GM23338 (cell line): ENCODE data around the gene PLCXD3. TPM values are rescaled to one million over a fixed set of nuclear protein-coding genes. Genes with fewer than 3 reads are reported as not detected.
A peak's percentile ranks its signal among the peaks of the same experiment; 100 is the strongest.

Experiments used
- ATAC-seq: fragments of 200-7000 bp; cut with Tn5 transposase; 3 replicates; pipeline ENCODE4 v1.9.1; 2020
- DNase-seq: peaks from one replicate; pipeline ENCODE4 v3.0.0-alpha.2; 2015; ENCODE audit warnings: low spot score
- H2AFZ ChIP-seq: fragments of 200-600 bp; sonication (generic); 2 replicates; pipeline ENCODE4 v1.8.0; 2016; ENCODE audit warnings: antibody characterized with exemption, mild to moderate bottlenecking, moderate library complexity
- H3F3A ChIP-seq: fragments of 200-600 bp; sonication (generic); replicated peaks from 2 replicates; pipeline ENCODE4 v1.8.0; 2017; ENCODE audit warnings: antibody characterized with exemption, mixed run types, low read depth
- H3K27ac ChIP-seq: fragments of 200-600 bp; sonication (generic); 2 replicates; pipeline ENCODE4 v1.6.1; 2016; ENCODE audit warnings: low read depth
- H3K27me3 ChIP-seq: fragments of 200-600 bp; sonication (generic); 2 replicates; pipeline ENCODE4 v1.8.0; 2016; ENCODE audit warnings: mild to moderate bottlenecking, mixed run types, moderate library complexity; ENCODE audit not compliant: insufficient read depth
- H3K36me3 ChIP-seq: fragments of 200-600 bp; sonication (generic); 2 replicates; pipeline ENCODE4 v1.8.0; 2016; ENCODE audit warnings: mild to moderate bottlenecking; ENCODE audit not compliant: insufficient read depth
- H3K4me1 ChIP-seq: fragments of 200-600 bp; sonication (generic); 2 replicates; pipeline ENCODE4 v1.8.0; 2016; ENCODE audit warnings: mild to moderate bottlenecking, moderate library complexity; ENCODE audit not compliant: insufficient read depth
- H3K4me2 ChIP-seq: fragments of 200-600 bp; sonication (generic); 2 replicates; pipeline ENCODE4 v1.7.1; 2017; ENCODE audit warnings: mixed run types
- H3K4me3 ChIP-seq: fragments of 200-600 bp; sonication (generic); 2 replicates; pipeline ENCODE4 v1.6.1; 2016; ENCODE audit warnings: mixed run types
- H3K79me2 ChIP-seq: fragments of 200-600 bp; sonication (generic); replicated peaks from 2 replicates; pipeline ENCODE4 v1.8.0; 2017; ENCODE audit warnings: mild to moderate bottlenecking; ENCODE audit not compliant: insufficient read depth
- H3K9me2 ChIP-seq: fragments of 200-600 bp; sonication (generic); 2 replicates; pipeline ENCODE4 v1.8.0; 2017; ENCODE audit not compliant: insufficient read depth
- H4K20me1 ChIP-seq: fragments of 200-600 bp; sonication (generic); replicated peaks from 2 replicates; pipeline ENCODE4 v1.8.0; 2017; ENCODE audit warnings: mild to moderate bottlenecking; ENCODE audit not compliant: insufficient read depth
- H3K27ac Mint-ChIP-seq: 2 replicates; pipeline ENCODE4 v1.8.0; 2020; ENCODE audit warnings: inconsistent platforms, mild to moderate bottlenecking, moderate library complexity, mixed read lengths
- H3K27me3 Mint-ChIP-seq: 3 replicates; pipeline ENCODE4 v1.8.0; 2022; ENCODE audit warnings: low read depth, mild to moderate bottlenecking, moderate library complexity, mixed read lengths, inconsistent platforms; ENCODE audit not compliant: insufficient read depth, poor library complexity
- H3K36me3 Mint-ChIP-seq: 3 replicates; pipeline ENCODE4 v1.8.0; 2021; ENCODE audit warnings: low read depth, mild to moderate bottlenecking, inconsistent platforms, moderate library complexity, mixed read lengths
- H3K4me1 Mint-ChIP-seq: 3 replicates; pipeline ENCODE4 v1.8.0; 2020; ENCODE audit warnings: mild to moderate bottlenecking, inconsistent platforms, mixed read lengths
- H3K4me3 Mint-ChIP-seq: 3 replicates; pipeline ENCODE4 v1.8.0; 2021; ENCODE audit warnings: moderate library complexity, mild to moderate bottlenecking, inconsistent platforms, mixed read lengths
- H3K9me3 Mint-ChIP-seq: 3 replicates; pipeline ENCODE4 v1.8.0; 2020; ENCODE audit warnings: moderate library complexity, mild to moderate bottlenecking, inconsistent platforms, mixed read lengths
- CREB1 ChIP-seq: fragments of 250-450 bp; sonication (Bioruptor Pico); IDR thresholded peaks from 2 replicates; pipeline ENCODE4 v1.5.0; 2020; ENCODE audit warnings: low read depth, mild to moderate bottlenecking, moderate library complexity
- EZH2 ChIP-seq: fragments of 200-600 bp; sonication (generic); IDR thresholded peaks from one replicate; pipeline ENCODE4 v1.8.0; 2017; ENCODE audit warnings: antibody characterized with exemption, mild to moderate bottlenecking, low read depth; ENCODE audit not compliant: unreplicated experiment
- EZH2phosphoT487 ChIP-seq: fragments of 200-600 bp; sonication (generic); IDR thresholded peaks from one replicate; pipeline ENCODE4 v1.8.1; 2018; ENCODE audit warnings: antibody characterized with exemption; ENCODE audit not compliant: unreplicated experiment
- JUNB ChIP-seq: IDR thresholded peaks from one replicate; pipeline ENCODE4 v1.6.1; 2016; ENCODE audit warnings: antibody characterized with exemption; ENCODE audit not compliant: unreplicated experiment
- NANOG ChIP-seq: IDR thresholded peaks from 2 replicates; pipeline ENCODE4 v1.6.1; 2016; ENCODE audit warnings: antibody characterized with exemption, borderline replicate concordance
- POLR2AphosphoS5 ChIP-seq: IDR thresholded peaks from 2 replicates; pipeline ENCODE4 v1.6.1; 2016; ENCODE audit warnings: antibody characterized with exemption, low read depth
- STAT1 ChIP-seq: IDR thresholded peaks from one replicate; pipeline ENCODE4 v1.6.1; 2016; ENCODE audit warnings: antibody characterized with exemption; ENCODE audit not compliant: unreplicated experiment
- ZNF114 ChIP-seq: fragments of 250-450 bp; sonication (Bioruptor Pico); IDR thresholded peaks from 2 replicates; pipeline ENCODE4 v1.5.0; 2020; ENCODE audit warnings: mild to moderate bottlenecking, moderate library complexity
- ZNF331 ChIP-seq: fragments of 250-450 bp; sonication (Bioruptor Pico); IDR thresholded peaks from 2 replicates; pipeline ENCODE4 v1.5.0; 2020; ENCODE audit warnings: low read depth, mild to moderate bottlenecking, moderate library complexity
- polyA plus RNA-seq: library from polyadenylated mRNA; unstranded; fragments of >200 nt; fragmentation: Nextera tagmentation; extraction: Ambion mirVana; gene quantifications from 2 replicates; pipeline ENCODE4 v1.2.1, GENCODE V29; 2016
- total RNA-seq: library from RNA; depleted of rRNA; stranded (reverse); fragments of >200 nt; shearing (Covaris generic); gene quantifications from 2 replicates; pipeline ENCODE4 v1.2.3, GENCODE V29; 2014
- TF ChIP-seq, protein P1 (sequence below): fragments of 250-450 bp; sonication (Bioruptor Pico); IDR thresholded peaks from 2 replicates; pipeline ENCODE4 v1.5.0; 2020; ENCODE audit warnings: mild to moderate bottlenecking, moderate library complexity
- TF ChIP-seq, protein P2 (sequence below), 2 experiments: fragments of 200-600 bp in 1 of 2; sonication (generic) in 1 of 2; conservative IDR thresholded peaks; 2 replicates each; pipeline versions ENCODE4 v1.5.1 to v1.6.1; 2016 to 2017; ENCODE audit warnings: antibody characterized with exemption in 2 of 2, low read depth in 2 of 2, mild to moderate bottlenecking in 2 of 2, moderate library complexity in 1 of 2
- TF ChIP-seq, protein P3 (sequence below): IDR thresholded peaks from 2 replicates; pipeline ENCODE4 v1.6.1; 2016; ENCODE audit warnings: antibody characterized with exemption

PLCXD3 gene
- total and polyA plus RNA-seq, 2 experiments from 2014 or later, result 0.03 TPM

DNA sequence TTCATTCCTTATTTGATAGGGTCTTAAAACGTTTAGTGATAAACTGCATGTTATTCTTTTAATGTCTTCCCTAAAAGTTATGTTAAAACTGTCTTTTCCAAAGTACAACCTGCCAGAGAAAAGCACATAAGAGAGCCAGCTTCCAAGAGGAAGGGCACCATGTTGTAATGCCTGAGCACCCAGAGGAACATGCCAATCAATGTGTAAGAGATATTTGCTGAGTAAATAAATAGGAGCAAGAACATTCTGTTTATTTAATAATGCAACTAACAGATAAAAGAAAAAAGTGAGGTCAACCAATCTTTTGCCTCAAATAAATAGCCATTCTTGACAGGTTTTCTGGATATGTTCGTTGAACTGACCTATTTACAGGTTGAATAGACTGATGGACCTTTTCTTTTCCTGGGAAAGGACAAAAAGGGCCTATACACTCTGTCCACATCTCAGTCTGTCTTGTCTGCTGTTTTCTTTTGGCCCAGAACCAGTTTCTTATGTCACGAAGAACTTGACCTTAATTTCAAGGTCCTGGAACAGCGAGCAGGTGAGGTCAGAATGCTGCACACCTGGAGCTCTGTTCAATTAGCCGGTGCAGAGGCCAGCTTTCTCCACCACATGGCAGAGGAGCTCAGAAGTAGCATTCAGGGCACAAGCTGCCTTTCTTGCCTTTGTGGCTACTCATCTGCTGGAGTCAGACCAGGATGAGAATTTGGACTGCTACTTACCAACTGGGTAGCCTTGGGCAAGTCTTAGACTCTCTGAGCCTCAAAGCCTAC lies 77.7 kb downstream of the PLCXD3 start:
- ATAC-seq (no peak), DNase-seq (no peak)
- Histone ChIP-seq H2AFZ (0 out of 2 replicates have a peak overlapping the region, but pooled peaks have one; percentile 25), H3K9me2 (no peaks in the 10 kb centered on the region), H3K27ac (no peak overlapping the region), H3K36me3 (no peaks in the 10 kb centered on the region), H3K27me3 (no peaks in the 10 kb centered on the region), H4K20me1 (no peaks in the 10 kb centered on the region), H3K4me3 (no peak overlapping the region), H3K4me1 (peaks cover 3% of the 10 kb centered on the region; the same call in 1 of the 2 replicates), H3K4me2 (no peak overlapping the region), H3K79me2 (no peaks in the 10 kb centered on the region), H3F3A (no peaks in the 10 kb centered on the region)
- no peak overlapping the region for H3K4me3 Mint-ChIP-seq
- no peaks in the 10 kb centered on the region for H3K36me3 Mint-ChIP-seq
- no peak overlapping the region for H3K27ac Mint-ChIP-seq
- TF ChIP-seq EZH2 (no peak), POLR2AphosphoS5 (no peak), NANOG (no peak)
- H3K4me1 Mint-ChIP-seq, result peaks cover 17% of the 10 kb centered on the region
- H3K27me3 Mint-ChIP-seq, result no peaks in the 10 kb centered on the region
- no peaks in the 10 kb centered on the region for H3K9me3 Mint-ChIP-seq

DNA sequence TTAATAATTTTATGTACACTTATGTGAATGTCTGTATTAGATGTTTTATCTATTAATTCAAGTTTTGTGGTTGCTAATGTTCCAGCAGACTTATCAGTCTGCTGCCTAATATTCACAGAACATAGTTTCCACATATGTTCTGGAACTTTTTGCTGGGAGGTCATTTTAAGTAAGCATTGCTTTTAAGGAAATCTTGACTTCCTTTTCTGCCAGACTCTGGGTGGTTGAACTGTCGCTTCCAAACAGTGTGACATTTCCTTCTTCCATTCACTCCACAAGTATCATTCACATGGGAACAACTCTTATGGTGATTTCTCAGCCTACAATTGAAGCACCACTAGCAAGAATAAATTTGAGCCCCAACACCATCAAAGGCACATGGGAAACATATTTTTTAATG lies 82.9 kb downstream of the PLCXD3 start:
- H3K79me2 ChIP-seq, result no peaks in the 10 kb centered on the region
- peak overlapping the region; percentile 15; the same call in 1 of the 2 replicates for H2AFZ ChIP-seq
- H3F3A ChIP-seq, result no peaks in the 10 kb centered on the region
- Mint-ChIP-seq H3K36me3 (no peaks in the 10 kb centered on the region), H3K27me3 (no peaks in the 10 kb centered on the region), H3K4me1 (peaks cover 21% of the 10 kb centered on the region), H3K4me3 (no peak overlapping the region), H3K9me3 (no peaks in the 10 kb centered on the region), H3K27ac (no peak overlapping the region)
- ATAC-seq, result no peak
- no peaks in the 10 kb centered on the region for H3K9me2 ChIP-seq
- no peak overlapping the region for H3K4me2 ChIP-seq
- no peak overlapping the region for H3K27ac ChIP-seq
- DNase-seq, result no peak
- H3K4me3 ChIP-seq, result no peak overlapping the region
- no peaks in the 10 kb centered on the region for H4K20me1 ChIP-seq
- H3K36me3 ChIP-seq, result no peaks in the 10 kb centered on the region
- H3K4me1 ChIP-seq, result peaks cover 7% of the 10 kb centered on the region; the same call in 1 of the 2 replicates
- H3K27me3 ChIP-seq, result no peaks in the 10 kb centered on the region
- TF ChIP-seq POLR2AphosphoS5 (no peak), ZNF114 (CRISPR knock-in tag) (no peak), EZH2phosphoT487 (no peak), EZH2 (no peak), ZNF331 (CRISPR knock-in tag) (no peak), STAT1 (no peak), CREB1 (CRISPR knock-in tag) (no peak), NANOG (no peak), JUNB (no peak)
- TF ChIP-seq, protein P1, sequence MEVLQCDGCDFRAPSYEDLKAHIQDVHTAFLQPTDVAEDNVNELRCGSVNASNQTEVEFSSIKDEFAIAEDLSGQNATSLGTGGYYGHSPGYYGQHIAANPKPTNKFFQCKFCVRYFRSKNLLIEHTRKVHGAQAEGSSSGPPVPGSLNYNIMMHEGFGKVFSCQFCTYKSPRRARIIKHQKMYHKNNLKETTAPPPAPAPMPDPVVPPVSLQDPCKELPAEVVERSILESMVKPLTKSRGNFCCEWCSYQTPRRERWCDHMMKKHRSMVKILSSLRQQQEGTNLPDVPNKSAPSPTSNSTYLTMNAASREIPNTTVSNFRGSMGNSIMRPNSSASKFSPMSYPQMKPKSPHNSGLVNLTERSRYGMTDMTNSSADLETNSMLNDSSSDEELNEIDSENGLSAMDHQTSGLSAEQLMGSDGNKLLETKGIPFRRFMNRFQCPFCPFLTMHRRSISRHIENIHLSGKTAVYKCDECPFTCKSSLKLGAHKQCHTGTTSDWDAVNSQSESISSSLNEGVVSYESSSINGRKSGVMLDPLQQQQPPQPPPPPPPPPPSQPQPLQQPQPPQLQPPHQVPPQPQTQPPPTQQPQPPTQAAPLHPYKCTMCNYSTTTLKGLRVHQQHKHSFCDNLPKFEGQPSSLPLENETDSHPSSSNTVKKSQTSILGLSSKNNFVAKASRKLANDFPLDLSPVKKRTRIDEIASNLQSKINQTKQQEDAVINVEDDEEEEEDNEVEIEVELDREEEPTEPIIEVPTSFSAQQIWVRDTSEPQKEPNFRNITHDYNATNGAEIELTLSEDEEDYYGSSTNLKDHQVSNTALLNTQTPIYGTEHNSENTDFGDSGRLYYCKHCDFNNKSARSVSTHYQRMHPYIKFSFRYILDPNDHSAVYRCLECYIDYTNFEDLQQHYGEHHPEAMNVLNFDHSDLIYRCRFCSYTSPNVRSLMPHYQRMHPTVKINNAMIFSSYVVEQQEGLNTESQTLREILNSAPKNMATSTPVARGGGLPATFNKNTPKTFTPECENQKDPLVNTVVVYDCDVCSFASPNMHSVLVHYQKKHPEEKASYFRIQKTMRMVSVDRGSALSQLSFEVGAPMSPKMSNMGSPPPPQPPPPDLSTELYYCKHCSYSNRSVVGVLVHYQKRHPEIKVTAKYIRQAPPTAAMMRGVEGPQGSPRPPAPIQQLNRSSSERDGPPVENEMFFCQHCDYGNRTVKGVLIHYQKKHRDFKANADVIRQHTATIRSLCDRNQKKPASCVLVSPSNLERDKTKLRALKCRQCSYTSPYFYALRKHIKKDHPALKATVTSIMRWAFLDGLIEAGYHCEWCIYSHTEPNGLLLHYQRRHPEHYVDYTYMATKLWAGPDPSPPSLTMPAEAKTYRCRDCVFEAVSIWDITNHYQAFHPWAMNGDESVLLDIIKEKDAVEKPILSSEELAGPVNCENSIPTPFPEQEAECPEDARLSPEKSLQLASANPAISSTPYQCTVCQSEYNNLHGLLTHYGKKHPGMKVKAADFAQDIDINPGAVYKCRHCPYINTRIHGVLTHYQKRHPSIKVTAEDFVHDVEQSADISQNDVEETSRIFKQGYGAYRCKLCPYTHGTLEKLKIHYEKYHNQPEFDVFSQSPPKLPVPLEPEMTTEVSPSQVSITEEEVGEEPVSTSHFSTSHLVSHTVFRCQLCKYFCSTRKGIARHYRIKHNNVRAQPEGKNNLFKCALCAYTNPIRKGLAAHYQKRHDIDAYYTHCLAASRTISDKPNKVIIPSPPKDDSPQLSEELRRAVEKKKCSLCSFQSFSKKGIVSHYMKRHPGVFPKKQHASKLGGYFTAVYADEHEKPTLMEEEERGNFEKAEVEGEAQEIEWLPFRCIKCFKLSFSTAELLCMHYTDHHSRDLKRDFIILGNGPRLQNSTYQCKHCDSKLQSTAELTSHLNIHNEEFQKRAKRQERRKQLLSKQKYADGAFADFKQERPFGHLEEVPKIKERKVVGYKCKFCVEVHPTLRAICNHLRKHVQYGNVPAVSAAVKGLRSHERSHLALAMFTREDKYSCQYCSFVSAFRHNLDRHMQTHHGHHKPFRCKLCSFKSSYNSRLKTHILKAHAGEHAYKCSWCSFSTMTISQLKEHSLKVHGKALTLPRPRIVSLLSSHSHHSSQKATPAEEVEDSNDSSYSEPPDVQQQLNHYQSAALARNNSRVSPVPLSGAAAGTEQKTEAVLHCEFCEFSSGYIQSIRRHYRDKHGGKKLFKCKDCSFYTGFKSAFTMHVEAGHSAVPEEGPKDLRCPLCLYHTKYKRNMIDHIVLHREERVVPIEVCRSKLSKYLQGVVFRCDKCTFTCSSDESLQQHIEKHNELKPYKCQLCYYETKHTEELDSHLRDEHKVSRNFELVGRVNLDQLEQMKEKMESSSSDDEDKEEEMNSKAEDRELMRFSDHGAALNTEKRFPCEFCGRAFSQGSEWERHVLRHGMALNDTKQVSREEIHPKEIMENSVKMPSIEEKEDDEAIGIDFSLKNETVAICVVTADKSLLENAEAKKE (CRISPR knock-in tag), result no peak
- TF ChIP-seq, protein P2, sequence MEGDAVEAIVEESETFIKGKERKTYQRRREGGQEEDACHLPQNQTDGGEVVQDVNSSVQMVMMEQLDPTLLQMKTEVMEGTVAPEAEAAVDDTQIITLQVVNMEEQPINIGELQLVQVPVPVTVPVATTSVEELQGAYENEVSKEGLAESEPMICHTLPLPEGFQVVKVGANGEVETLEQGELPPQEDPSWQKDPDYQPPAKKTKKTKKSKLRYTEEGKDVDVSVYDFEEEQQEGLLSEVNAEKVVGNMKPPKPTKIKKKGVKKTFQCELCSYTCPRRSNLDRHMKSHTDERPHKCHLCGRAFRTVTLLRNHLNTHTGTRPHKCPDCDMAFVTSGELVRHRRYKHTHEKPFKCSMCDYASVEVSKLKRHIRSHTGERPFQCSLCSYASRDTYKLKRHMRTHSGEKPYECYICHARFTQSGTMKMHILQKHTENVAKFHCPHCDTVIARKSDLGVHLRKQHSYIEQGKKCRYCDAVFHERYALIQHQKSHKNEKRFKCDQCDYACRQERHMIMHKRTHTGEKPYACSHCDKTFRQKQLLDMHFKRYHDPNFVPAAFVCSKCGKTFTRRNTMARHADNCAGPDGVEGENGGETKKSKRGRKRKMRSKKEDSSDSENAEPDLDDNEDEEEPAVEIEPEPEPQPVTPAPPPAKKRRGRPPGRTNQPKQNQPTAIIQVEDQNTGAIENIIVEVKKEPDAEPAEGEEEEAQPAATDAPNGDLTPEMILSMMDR (conservative IDR thresholded peaks at IDR 0.05; ENCODE audit: low read depth in 2 of 2), result no peak
- TF ChIP-seq, protein P3, sequence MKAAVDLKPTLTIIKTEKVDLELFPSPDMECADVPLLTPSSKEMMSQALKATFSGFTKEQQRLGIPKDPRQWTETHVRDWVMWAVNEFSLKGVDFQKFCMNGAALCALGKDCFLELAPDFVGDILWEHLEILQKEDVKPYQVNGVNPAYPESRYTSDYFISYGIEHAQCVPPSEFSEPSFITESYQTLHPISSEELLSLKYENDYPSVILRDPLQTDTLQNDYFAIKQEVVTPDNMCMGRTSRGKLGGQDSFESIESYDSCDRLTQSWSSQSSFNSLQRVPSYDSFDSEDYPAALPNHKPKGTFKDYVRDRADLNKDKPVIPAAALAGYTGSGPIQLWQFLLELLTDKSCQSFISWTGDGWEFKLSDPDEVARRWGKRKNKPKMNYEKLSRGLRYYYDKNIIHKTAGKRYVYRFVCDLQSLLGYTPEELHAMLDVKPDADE, result no peak
